GM23248 (cell line): ENCODE data around the gene PINK1. TPM values are rescaled to one million over a fixed set of nuclear protein-coding genes. Genes with fewer than 3 reads are reported as not detected.

Source experiments
- DNase-seq: peaks from one replicate; pipeline ENCODE4 v3.0.0-alpha.2; 2015
- H2AFZ ChIP-seq: fragments of 200-600 bp; sonication (generic); 2 replicates; pipeline ENCODE4 v1.6.1; 2016; ENCODE audit warnings: antibody characterized with exemption
- H3F3A ChIP-seq: fragments of 200-600 bp; sonication (generic); 2 replicates; pipeline ENCODE4 v1.6.1; 2016; ENCODE audit warnings: mild to moderate bottlenecking, antibody characterized with exemption, mixed run types; ENCODE audit not compliant: insufficient read depth
- H3K27ac ChIP-seq: fragments of 200-600 bp; sonication (generic); 2 replicates; pipeline ENCODE4 v1.5.1; 2016; ENCODE audit warnings: mild to moderate bottlenecking
- H3K27me3 ChIP-seq: fragments of 200-600 bp; sonication (generic); replicated peaks from 2 replicates; pipeline ENCODE4 v1.6.1; 2016; ENCODE audit warnings: mild to moderate bottlenecking; ENCODE audit not compliant: insufficient read depth
- H3K36me3 ChIP-seq: fragments of 200-600 bp; sonication (generic); 2 replicates; pipeline ENCODE4 v1.6.1; 2016; ENCODE audit warnings: low read depth, mild to moderate bottlenecking
- H3K4me1 ChIP-seq: fragments of 200-600 bp; sonication (generic); 2 replicates; pipeline ENCODE4 v1.6.1; 2016; ENCODE audit warnings: mild to moderate bottlenecking; ENCODE audit not compliant: insufficient read depth
- H3K4me2 ChIP-seq: fragments of 200-600 bp; sonication (generic); one replicate; pipeline ENCODE4 v1.6.1; 2016; ENCODE audit warnings: mild to moderate bottlenecking; ENCODE audit not compliant: unreplicated experiment
- H3K4me3 ChIP-seq: fragments of 200-600 bp; sonication (generic); 2 replicates; pipeline ENCODE4 v1.5.1; 2016; ENCODE audit warnings: mild to moderate bottlenecking
- H3K79me2 ChIP-seq: fragments of 200-600 bp; sonication (generic); 2 replicates; pipeline ENCODE4 v1.6.1; 2016; ENCODE audit warnings: mild to moderate bottlenecking; ENCODE audit not compliant: insufficient read depth
- H3K9ac ChIP-seq: fragments of 200-600 bp; sonication (generic); 2 replicates; pipeline ENCODE4 v1.6.1; 2016; ENCODE audit warnings: mild to moderate bottlenecking
- H3K9me2 ChIP-seq: fragments of 200-600 bp; sonication (generic); 2 replicates; pipeline ENCODE4 v1.6.1; 2016; ENCODE audit warnings: mixed run types, mild to moderate bottlenecking, moderate library complexity; ENCODE audit not compliant: insufficient read depth
- H3K9me3 ChIP-seq: fragments of 200-600 bp; sonication (generic); one replicate; pipeline ENCODE4 v1.6.1; 2017; ENCODE audit warnings: low read depth
- H4K20me1 ChIP-seq: fragments of 200-600 bp; sonication (generic); 2 replicates; pipeline ENCODE4 v1.6.0; 2016; ENCODE audit not compliant: insufficient read depth
- EZH2 ChIP-seq: fragments of 200-600 bp; sonication (generic); IDR thresholded peaks from 2 replicates; pipeline ENCODE4 v1.6.1; 2018; ENCODE audit warnings: antibody characterized with exemption, mild to moderate bottlenecking; ENCODE audit not compliant: insufficient read depth, poor library complexity, severe bottlenecking
- EZH2phosphoT487 ChIP-seq: fragments of 200-600 bp; sonication (generic); IDR thresholded peaks from 2 replicates; pipeline ENCODE4 v1.6.1; 2018; ENCODE audit warnings: antibody characterized with exemption, moderate library complexity, mild to moderate bottlenecking, low read depth; ENCODE audit not compliant: insufficient read depth
- WGBS, 2 experiments: methylation state at CpG; one replicate each; pipeline ENCODE4 v1.1.6; 2015 to 2017; ENCODE audit warnings: low lambda C conversion rate in 2 of 2, low coverage in 1 of 2; ENCODE audit errors: missing lambda C conversion rate in 2 of 2; 5-methylcytosine and 5-hydroxymethylcytosine counted together
- in situ Hi-C: fragments of 300-500 bp; cut with MboI; formaldehyde crosslinking; loops from 2 replicates; pipeline ENCODE4 v1.15.0; 2020
- polyA plus RNA-seq: library from polyadenylated mRNA; unstranded; fragments of >200 nt; fragmentation: Nextera tagmentation; extraction: Ambion mirVana; gene quantifications from 2 replicates; pipeline ENCODE4 v1.2.1, GENCODE V29; 2016
- total RNA-seq: library from RNA; depleted of rRNA; stranded (reverse); fragments of >200 nt; shearing (Covaris generic); gene quantifications from 2 replicates; pipeline ENCODE4 v1.2.3, GENCODE V29; 2014

PINK1 gene
- total and polyA plus RNA-seq, 2 experiments from 2014 or later = 102 to 151 TPM

DNA sequence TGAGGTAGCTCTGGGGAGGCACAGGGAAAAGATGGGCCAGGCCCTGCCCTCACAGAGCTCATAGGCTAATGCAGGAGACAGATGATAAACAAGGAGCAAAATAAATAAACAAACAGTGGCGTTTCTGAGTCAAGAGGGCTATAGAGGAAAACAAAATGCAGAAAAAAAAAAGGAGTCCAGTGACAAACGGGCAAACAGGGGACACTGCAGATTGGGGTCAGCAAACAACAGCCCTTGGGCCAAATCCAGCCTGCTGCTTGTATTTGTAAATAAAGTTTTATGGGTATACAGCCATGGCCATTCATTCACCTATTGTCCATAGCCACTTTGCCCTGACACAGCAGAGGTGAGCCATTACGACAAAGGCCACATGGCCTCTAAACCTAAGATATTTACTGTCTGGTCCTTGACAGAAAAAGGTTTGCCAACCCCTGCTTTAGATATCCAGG is 19.1 kb upstream of the PINK1 start:
- H3K9ac ChIP-seq = no peak overlapping the region
- no peaks in the 10 kb centered on the region for H3K9me2 ChIP-seq
- 43 to 49% methylated on average over 3 of the region's 3 CpGs for WGBS, 2 experiments
- TF ChIP-seq EZH2 (no peak), EZH2phosphoT487 (no peak)
- no peaks in the 10 kb centered on the region for H3K79me2 ChIP-seq
- peak overlapping the region; percentile 95 for H3K27ac ChIP-seq
- H3K4me1 ChIP-seq = peaks cover 26% of the 10 kb centered on the region
- H4K20me1 ChIP-seq = no peaks in the 10 kb centered on the region
- H3K36me3 ChIP-seq = no peaks in the 10 kb centered on the region
- H3K4me3 ChIP-seq = no peak overlapping the region
- in situ Hi-C loops = no loop called here
- H3K4me2 ChIP-seq = no peak overlapping the region
- no peaks in the 10 kb centered on the region for H3K9me3 ChIP-seq
- peak overlapping the region; percentile 67 for H2AFZ ChIP-seq
- H3F3A ChIP-seq = peaks cover 27% of the 10 kb centered on the region
- DNase-seq = no peak
- no peaks in the 10 kb centered on the region for H3K27me3 ChIP-seq

- H3K27ac ChIP-seq = peak overlapping the region; percentile 15
- no peaks in the 10 kb centered on the region for H3K27me3 ChIP-seq
- H2AFZ ChIP-seq = peak overlapping the region; percentile 79
- peak; percentile 49 for DNase-seq
- H3K4me2 ChIP-seq = peak overlapping the region; percentile 16
- H3K4me3 ChIP-seq = no peak overlapping the region
- no peaks in the 10 kb centered on the region for H3K36me3 ChIP-seq
- no peaks in the 10 kb centered on the region for H3K9me3 ChIP-seq
- 37 to 41% methylated on average over 20 of the region's 20 CpGs for WGBS, 2 experiments
- H3K79me2 ChIP-seq = no peaks in the 10 kb centered on the region
- no peak for TF ChIP-seq EZH2phosphoT487
- no peak for TF ChIP-seq EZH2
- no peaks in the 10 kb centered on the region for H4K20me1 ChIP-seq
- in situ Hi-C loops = no loop called here
- no peaks in the 10 kb centered on the region for H3K9me2 ChIP-seq
- H3K4me1 ChIP-seq = peaks cover 26% of the 10 kb centered on the region
- H3F3A ChIP-seq = peaks cover 27% of the 10 kb centered on the region
- peak overlapping the region; percentile 13; the same call in 1 of the 2 replicates for H3K9ac ChIP-seq
Observed at GRCh38 chr1:20615946-20616846, 17.1 kb upstream of the PINK1 start.

GRCh38 chr1:20616847-20617487 is 16.3 kb upstream of the PINK1 start:
- no peaks in the 10 kb centered on the region for H3K9me2 ChIP-seq
- in situ Hi-C loops = no loop called here
- H4K20me1 ChIP-seq = no peaks in the 10 kb centered on the region
- TF ChIP-seq EZH2phosphoT487 = no peak
- TF ChIP-seq EZH2 = no peak
- H3K9ac ChIP-seq = peak overlapping the region; percentile 13; the same call in 1 of the 2 replicates
- peak overlapping the region; percentile 16 for H3K4me2 ChIP-seq
- DNase-seq = no peak
- peaks cover 27% of the 10 kb centered on the region for H3F3A ChIP-seq
- H3K4me3 ChIP-seq = no peak overlapping the region
- H3K27ac ChIP-seq = peak overlapping the region; percentile 15
- H3K27me3 ChIP-seq = no peaks in the 10 kb centered on the region
- H3K36me3 ChIP-seq = no peaks in the 10 kb centered on the region
- 78 to 82% methylated on average over 3 of the region's 3 CpGs for WGBS, 2 experiments
- no peaks in the 10 kb centered on the region for H3K79me2 ChIP-seq
- peak overlapping the region; percentile 79 for H2AFZ ChIP-seq
- H3K9me3 ChIP-seq = no peaks in the 10 kb centered on the region
- H3K4me1 ChIP-seq = peaks cover 26% of the 10 kb centered on the region

DNA sequence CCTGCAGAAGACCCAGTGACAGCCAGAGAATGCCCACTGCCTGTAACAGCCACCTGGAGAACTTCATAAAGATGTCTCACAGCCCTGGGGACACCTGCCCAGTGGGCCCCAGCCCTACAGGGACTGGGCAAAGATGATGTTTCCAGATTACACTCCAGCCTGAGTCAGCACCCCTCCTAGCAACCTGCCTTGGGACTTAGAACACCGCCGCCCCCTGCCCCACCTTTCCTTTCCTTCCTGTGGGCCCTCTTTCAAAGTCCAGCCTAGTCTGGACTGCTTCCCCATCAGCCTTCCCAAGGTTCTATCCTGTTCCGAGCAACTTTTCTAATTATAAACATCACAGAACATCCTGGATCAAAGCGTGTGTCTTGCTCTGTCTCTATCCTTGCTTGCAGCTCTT is 14.7 kb upstream of the PINK1 start:
- Histone ChIP-seq H3K36me3 (no peaks in the 10 kb centered on the region), H3K27ac (no peak overlapping the region), H3F3A (peaks cover 15% of the 10 kb centered on the region), H3K4me3 (no peak overlapping the region), H3K4me1 (peaks cover 11% of the 10 kb centered on the region), H2AFZ (no peak overlapping the region), H4K20me1 (no peaks in the 10 kb centered on the region), H3K27me3 (no peaks in the 10 kb centered on the region), H3K9ac (no peak overlapping the region), H3K9me2 (no peaks in the 10 kb centered on the region), H3K79me2 (no peaks in the 10 kb centered on the region), H3K4me2 (no peak overlapping the region), H3K9me3 (no peaks in the 10 kb centered on the region)
- TF ChIP-seq EZH2 = no peak
- no peak for TF ChIP-seq EZH2phosphoT487
- in situ Hi-C loops = no loop called here
- 97 to 98% methylated on average over 4 of the region's 4 CpGs for WGBS, 2 experiments
- DNase-seq = no peak
